RWPE2 (cell line): ENCODE data around the gene COMMD3.

ENCODE experiments used
- ATAC-seq: fragments of 200-7000 bp; cut with Tn5 transposase; 3 replicates; pipeline ENCODE4 v1.9.1; 2021; ENCODE audit warnings: low read depth
- DNase-seq: peaks from one replicate; pipeline ENCODE4 v3.0.0-alpha.2; 2020; ENCODE audit warnings: low spot score
- H3K27ac ChIP-seq: fragments of 450-650 bp; 2 replicates; pipeline ENCODE4 v1.5.1; 2017; ENCODE audit warnings: mild to moderate bottlenecking; ENCODE audit not compliant: poor library complexity, severe bottlenecking
- H3K27me3 ChIP-seq: fragments of 250-450 bp; sonication (Bioruptor Pico); 2 replicates; pipeline ENCODE4 v1.5.1; 2021; ENCODE audit warnings: mild to moderate bottlenecking, moderate library complexity; ENCODE audit not compliant: insufficient read depth, poor library complexity, severe bottlenecking
- H3K36me3 ChIP-seq: fragments of 250-450 bp; sonication (Bioruptor Pico); 2 replicates; pipeline ENCODE4 v1.5.1; 2020; ENCODE audit warnings: low read depth, mild to moderate bottlenecking, moderate library complexity
- H3K4me1 ChIP-seq: fragments of 250-450 bp; sonication (Bioruptor Pico); 2 replicates; pipeline ENCODE4 v1.5.1; 2021; ENCODE audit warnings: mild to moderate bottlenecking, moderate library complexity; ENCODE audit not compliant: insufficient read depth, poor library complexity, severe bottlenecking
- H3K4me3 ChIP-seq: fragments of 250-450 bp; sonication (Bioruptor Pico); 2 replicates; pipeline ENCODE4 v1.5.1; 2021; ENCODE audit warnings: mild to moderate bottlenecking, moderate library complexity; ENCODE audit not compliant: severe bottlenecking
- H3K9me3 ChIP-seq: fragments of 250-450 bp; sonication (Bioruptor Pico); 2 replicates; pipeline ENCODE4 v1.5.1; 2021; ENCODE audit warnings: mild to moderate bottlenecking, moderate library complexity; ENCODE audit not compliant: severe bottlenecking
- TF ChIP-seq, protein P1 (sequence below): fragments of 450-650 bp; IDR thresholded peaks from one replicate; pipeline ENCODE4 v1.5.1; 2017; ENCODE audit warnings: mild to moderate bottlenecking, moderate library complexity; ENCODE audit not compliant: poor library complexity, severe bottlenecking

Gene COMMD3

DNA sequence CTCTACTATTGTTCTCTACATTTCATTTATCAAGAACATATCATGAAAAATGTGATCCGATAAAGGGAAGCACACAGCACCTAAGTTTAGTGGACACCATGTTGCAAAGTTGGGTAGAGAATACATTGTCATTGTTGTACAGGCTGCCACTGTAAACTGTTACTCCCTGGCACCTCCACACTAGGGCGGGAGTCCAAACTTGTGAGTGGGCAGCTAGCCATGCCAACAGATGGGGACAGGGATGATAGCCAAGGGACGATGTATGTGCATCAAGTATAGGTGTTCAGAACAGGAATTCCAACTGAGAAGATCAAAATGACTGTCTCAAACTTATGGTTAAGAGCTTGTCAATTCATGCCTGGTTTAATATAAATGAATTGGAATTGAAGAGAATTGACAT, 31.1 kb upstream of the COMMD3 start:
- Histone ChIP-seq H3K27ac (no peak overlapping the region), H3K4me1 (no peaks in the 10 kb centered on the region), H3K4me3 (no peak overlapping the region), H3K36me3 (no peaks in the 10 kb centered on the region), H3K9me3 (no peaks in the 10 kb centered on the region), H3K27me3 (no peaks in the 10 kb centered on the region)
- DNase-seq (no peak), ATAC-seq (no peak)
- TF ChIP-seq, protein P1, sequence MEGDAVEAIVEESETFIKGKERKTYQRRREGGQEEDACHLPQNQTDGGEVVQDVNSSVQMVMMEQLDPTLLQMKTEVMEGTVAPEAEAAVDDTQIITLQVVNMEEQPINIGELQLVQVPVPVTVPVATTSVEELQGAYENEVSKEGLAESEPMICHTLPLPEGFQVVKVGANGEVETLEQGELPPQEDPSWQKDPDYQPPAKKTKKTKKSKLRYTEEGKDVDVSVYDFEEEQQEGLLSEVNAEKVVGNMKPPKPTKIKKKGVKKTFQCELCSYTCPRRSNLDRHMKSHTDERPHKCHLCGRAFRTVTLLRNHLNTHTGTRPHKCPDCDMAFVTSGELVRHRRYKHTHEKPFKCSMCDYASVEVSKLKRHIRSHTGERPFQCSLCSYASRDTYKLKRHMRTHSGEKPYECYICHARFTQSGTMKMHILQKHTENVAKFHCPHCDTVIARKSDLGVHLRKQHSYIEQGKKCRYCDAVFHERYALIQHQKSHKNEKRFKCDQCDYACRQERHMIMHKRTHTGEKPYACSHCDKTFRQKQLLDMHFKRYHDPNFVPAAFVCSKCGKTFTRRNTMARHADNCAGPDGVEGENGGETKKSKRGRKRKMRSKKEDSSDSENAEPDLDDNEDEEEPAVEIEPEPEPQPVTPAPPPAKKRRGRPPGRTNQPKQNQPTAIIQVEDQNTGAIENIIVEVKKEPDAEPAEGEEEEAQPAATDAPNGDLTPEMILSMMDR = no peak

DNA sequence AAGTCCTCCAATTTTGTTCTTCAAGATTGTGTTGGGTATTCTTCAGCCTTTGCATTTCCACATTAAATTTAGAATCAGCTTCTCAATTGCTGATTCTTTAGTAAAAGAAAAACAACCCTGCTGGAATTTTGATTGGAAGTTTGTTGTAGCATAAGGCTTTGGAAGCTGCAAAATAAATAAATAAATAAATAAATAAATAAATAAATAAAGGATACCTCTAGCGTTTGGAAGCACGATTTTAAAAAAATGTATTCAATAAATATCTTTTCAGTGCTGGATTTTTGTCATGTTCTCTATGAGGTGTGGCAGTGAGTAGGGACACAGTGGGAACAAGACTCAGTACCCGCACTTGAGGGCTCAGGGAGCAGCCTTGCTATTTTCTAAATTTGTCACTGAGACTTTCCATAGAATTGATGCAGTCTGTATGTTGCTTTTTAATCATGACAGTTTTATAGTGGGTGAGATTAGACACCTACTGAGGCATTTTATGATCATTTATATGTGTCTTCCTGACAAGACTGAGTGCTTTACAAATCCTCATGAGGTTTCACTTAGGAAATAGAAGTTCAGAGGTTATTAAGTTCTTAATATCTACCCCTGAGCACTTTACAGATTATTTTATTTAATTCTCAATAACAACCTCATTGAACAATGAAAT, 22.3 kb upstream of the COMMD3 start:
- DNase-seq = no peak
- TF ChIP-seq, protein P1 = no peak
- ATAC-seq = no peak
- Histone ChIP-seq H3K4me1 (no peaks in the 10 kb centered on the region), H3K4me3 (no peak overlapping the region), H3K36me3 (no peaks in the 10 kb centered on the region), H3K9me3 (no peaks in the 10 kb centered on the region), H3K27me3 (no peaks in the 10 kb centered on the region), H3K27ac (no peak overlapping the region)

- Histone ChIP-seq H3K36me3 (no peaks in the 10 kb centered on the region), H3K27me3 (no peaks in the 10 kb centered on the region), H3K9me3 (no peaks in the 10 kb centered on the region), H3K4me1 (no peaks in the 10 kb centered on the region), H3K4me3 (no peak overlapping the region), H3K27ac (no peak overlapping the region)
- no peak for ATAC-seq
- no peak for DNase-seq
- TF ChIP-seq, protein P1 = no peak
Observed at GRCh38 chr10:22294694-22295093, 21.5 kb upstream of the COMMD3 start.

DNA sequence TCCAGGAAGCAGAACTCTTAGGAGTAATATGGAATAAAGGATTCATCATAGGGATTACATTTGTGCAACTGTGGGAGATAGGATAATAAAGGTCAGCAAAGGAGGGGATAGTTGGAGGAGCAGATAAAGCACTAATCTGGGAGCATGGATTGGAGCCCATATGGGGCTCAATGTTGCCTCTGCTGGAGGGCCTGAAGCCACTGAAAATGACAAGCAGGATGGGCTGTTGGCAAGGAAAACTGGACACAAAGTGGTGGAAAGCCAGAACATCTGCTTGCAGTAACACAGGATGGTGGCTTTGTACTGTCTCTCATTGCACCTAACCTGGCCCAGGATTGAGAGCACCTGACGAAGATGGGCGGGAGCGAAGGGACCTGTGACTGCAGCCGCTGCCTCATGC, 15.0 kb upstream of the COMMD3 start:
- Histone ChIP-seq H3K4me3 (no peak overlapping the region), H3K36me3 (no peaks in the 10 kb centered on the region), H3K27me3 (no peaks in the 10 kb centered on the region), H3K9me3 (no peaks in the 10 kb centered on the region), H3K27ac (no peak overlapping the region), H3K4me1 (no peaks in the 10 kb centered on the region)
- DNase-seq (no peak), ATAC-seq (no peak)
- TF ChIP-seq, protein P1 = no peak

- Histone ChIP-seq H3K36me3 (no peaks in the 10 kb centered on the region), H3K4me1 (peaks cover 4% of the 10 kb centered on the region), H3K4me3 (no peak overlapping the region), H3K27me3 (no peaks in the 10 kb centered on the region), H3K27ac (no peak overlapping the region), H3K9me3 (no peaks in the 10 kb centered on the region)
- ATAC-seq (no peak), DNase-seq (no peak)
- TF ChIP-seq, protein P1 = no peak
Observed at GRCh38 chr10:22303461-22303860, 12.7 kb upstream of the COMMD3 start.
